Measurements from ENCODE around the gene CLRN1. TPM values are rescaled to one million over a fixed set of nuclear protein-coding genes. Genes with fewer than 3 reads are reported as not detected.

The CLRN1 gene
- total RNA-seq, 2 experiments from 2014 or later, result not detected

DNA sequence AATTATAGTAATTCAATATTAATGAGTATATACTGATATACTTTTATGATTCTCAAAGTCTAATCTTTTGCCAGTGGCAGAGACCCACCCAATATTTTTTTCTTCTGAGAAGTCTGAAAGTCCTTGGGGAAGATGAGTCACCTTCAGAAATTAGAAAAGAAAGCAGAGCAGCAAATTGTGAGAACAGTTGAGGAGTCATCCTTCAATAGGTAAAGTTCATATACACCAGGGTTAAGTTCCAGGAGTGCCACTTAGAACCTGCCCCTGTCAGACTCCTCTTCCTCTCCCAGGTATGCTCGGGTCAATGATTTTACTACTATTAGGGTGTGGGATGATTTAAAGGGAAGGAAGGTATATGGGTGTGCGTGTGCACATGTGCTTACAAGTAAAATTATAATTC, 7.1 kb downstream of the CLRN1 start:
- Mint-ChIP-seq H3K9me3 (ENCODE audit: low read depth) (no peaks in the 10 kb centered on the region), H3K4me3 (no peak overlapping the region), H3K36me3 (no peaks in the 10 kb centered on the region), H3K27ac (no peak overlapping the region), H3K27me3 (peaks cover 45% of the 10 kb centered on the region), H3K4me1 (no peaks in the 10 kb centered on the region)
- DNase-seq (no peak), ATAC-seq (no peak)
- CTCF ChIA-PET, result no interaction called here

GRCh38 chr3:150961949-150962348, 10.6 kb downstream of the CLRN1 start:
- no peaks in the 10 kb centered on the region for H3K4me1 Mint-ChIP-seq
- CTCF ChIA-PET, result no interaction called here
- ATAC-seq, result no peak

DNA sequence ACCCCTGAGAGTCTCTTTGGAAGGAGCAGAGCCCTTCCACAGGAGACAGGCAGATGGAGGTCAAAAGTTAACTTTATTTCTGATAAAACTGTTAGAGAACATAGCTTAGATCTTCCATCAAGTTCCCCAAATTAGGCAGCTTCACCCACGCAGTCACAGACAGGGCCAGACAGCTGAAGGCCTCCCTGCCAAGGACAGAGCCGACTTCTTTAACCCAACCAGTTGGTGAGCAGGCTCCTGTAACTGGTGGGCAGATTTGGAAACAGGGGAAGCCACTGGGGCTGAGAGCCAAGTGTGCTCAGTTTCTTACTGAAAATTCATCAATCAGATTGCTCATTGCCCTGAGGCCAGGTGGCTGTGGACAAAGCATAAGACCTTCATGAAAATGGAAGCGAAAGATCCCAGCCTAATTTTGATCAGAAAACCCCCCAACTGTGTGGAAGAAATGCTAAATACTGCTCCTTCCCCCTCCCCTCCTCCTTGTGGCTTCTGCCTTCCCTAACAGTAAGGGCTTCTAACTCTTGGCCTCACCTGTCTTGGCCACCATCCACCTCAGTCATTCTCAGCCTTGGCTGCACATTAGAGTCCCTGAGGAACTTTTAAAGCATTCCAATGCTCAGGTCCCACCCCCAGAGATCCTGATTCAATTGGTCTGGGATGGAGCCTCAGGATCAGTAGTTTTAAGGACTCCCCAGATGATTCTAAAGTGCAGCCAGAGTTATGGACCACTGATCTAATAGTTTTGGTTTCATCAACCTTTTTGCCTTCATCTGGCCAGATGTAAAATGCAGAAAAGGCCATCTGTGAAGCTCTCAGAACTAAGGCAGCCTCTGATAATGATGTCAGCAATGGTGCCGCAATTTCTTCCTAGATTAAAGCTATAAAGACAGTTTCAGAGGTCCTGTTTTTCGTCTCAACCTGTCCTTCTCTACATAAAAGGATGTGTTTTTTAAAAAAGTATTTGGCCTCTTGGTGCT, 11.5 kb downstream of the CLRN1 start:
- Mint-ChIP-seq H3K27ac (no peak overlapping the region), H3K36me3 (no peaks in the 10 kb centered on the region), H3K9me3 (ENCODE audit: low read depth) (no peaks in the 10 kb centered on the region), H3K4me3 (no peak overlapping the region), H3K4me1 (no peaks in the 10 kb centered on the region), H3K27me3 (peaks cover 48% of the 10 kb centered on the region)
- ATAC-seq, result no peak
- CTCF ChIA-PET, result interaction anchor here (1.3 kb wide), 1 partner anchor 9 kb away, joined by 3 read pairs; no protein-coding TSS in a partner anchor
- no peak for DNase-seq

More at GRCh38 chr3:150961949-150962348, 10.6 kb downstream of the CLRN1 start:
- Mint-ChIP-seq H3K27ac (no peak overlapping the region), H3K36me3 (no peaks in the 10 kb centered on the region), H3K9me3 (ENCODE audit: low read depth) (no peaks in the 10 kb centered on the region), H3K4me3 (no peak overlapping the region), H3K27me3 (peaks cover 45% of the 10 kb centered on the region)
- DNase-seq, result no peak

GRCh38 chr3:150958683-150959082, 13.8 kb downstream of the CLRN1 start:
- peaks cover 51% of the 10 kb centered on the region for H3K27me3 Mint-ChIP-seq
- DNase-seq, result no peak
- no peak for ATAC-seq
- CTCF ChIA-PET, result no interaction called here
- no peak overlapping the region for H3K27ac Mint-ChIP-seq
- H3K9me3 Mint-ChIP-seq (ENCODE audit: low read depth), result no peaks in the 10 kb centered on the region
- no peak overlapping the region for H3K4me3 Mint-ChIP-seq
- H3K4me1 Mint-ChIP-seq, result no peaks in the 10 kb centered on the region
- H3K36me3 Mint-ChIP-seq, result no peaks in the 10 kb centered on the region

DNA sequence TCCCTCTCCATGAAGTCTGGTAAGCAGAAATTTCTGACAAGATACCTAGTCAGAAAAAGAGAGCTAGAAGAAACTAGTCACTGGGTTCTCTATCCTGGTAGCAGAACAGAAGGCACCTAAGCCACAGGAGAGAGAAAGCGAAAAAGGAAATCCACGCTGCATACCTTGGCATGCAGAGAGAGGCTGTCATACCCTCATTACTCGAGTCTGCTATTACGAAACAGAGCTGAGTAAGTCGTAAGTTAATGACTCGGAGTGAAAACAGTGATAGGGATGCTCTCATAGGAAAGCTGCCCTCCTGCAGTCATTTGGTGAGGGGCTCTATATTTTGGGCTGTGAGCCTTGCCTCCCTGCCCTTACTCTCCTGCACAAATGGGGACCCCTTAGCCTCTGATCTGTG, 16.2 kb downstream of the CLRN1 start:
- H3K4me1 Mint-ChIP-seq, result no peaks in the 10 kb centered on the region
- no peak overlapping the region for H3K27ac Mint-ChIP-seq
- ATAC-seq (no peak), DNase-seq (no peak)
- H3K36me3 Mint-ChIP-seq, result no peaks in the 10 kb centered on the region
- CTCF ChIA-PET, result no interaction called here
- peaks cover 41% of the 10 kb centered on the region for H3K27me3 Mint-ChIP-seq
- H3K4me3 Mint-ChIP-seq, result no peak overlapping the region
- no peaks in the 10 kb centered on the region for H3K9me3 Mint-ChIP-seq (ENCODE audit: low read depth)

DNA sequence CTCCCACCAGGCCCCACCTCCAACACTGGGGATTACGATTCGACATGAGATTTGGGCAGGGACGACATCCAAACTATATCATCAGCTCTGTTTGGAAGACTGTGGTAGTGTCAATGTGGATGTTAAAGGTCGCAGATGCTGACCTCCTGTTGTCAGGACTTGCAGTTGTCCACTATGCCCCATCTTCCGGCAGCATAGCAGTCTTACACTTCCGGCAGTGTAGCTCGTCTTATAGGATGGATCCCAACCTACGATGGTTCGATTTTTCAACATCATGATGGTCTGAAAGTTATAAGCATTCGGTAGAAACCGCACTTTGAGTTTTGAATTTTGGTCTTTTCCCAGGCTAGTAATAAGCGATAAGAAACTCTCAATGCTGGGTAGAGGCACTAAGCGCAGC, 20.6 kb downstream of the CLRN1 start:
- CTCF ChIA-PET, result no interaction called here
- Mint-ChIP-seq H3K27ac (no peak overlapping the region), H3K9me3 (ENCODE audit: low read depth) (no peaks in the 10 kb centered on the region), H3K27me3 (peaks cover 44% of the 10 kb centered on the region), H3K4me3 (no peak overlapping the region), H3K4me1 (no peaks in the 10 kb centered on the region), H3K36me3 (no peaks in the 10 kb centered on the region)
- ATAC-seq (no peak), DNase-seq (no peak)

GRCh38 chr3:150945226-150946032, 27.1 kb downstream of the CLRN1 start:
- no peaks in the 10 kb centered on the region for H3K4me1 Mint-ChIP-seq
- DNase-seq, result no peak
- no peaks in the 10 kb centered on the region for H3K36me3 Mint-ChIP-seq
- CTCF ChIA-PET, result no interaction called here
- peaks cover 30% of the 10 kb centered on the region for H3K27me3 Mint-ChIP-seq
- H3K9me3 Mint-ChIP-seq (ENCODE audit: low read depth), result no peaks in the 10 kb centered on the region
- no peak overlapping the region for H3K27ac Mint-ChIP-seq
- no peak for ATAC-seq
- no peak overlapping the region for H3K4me3 Mint-ChIP-seq

GRCh38 chr3:150942221-150942620, 30.3 kb downstream of the CLRN1 start:
- no peak overlapping the region for H3K4me3 Mint-ChIP-seq
- CTCF ChIA-PET, result no interaction called here
- no peaks in the 10 kb centered on the region for H3K4me1 Mint-ChIP-seq
- H3K36me3 Mint-ChIP-seq, result no peaks in the 10 kb centered on the region
- H3K27ac Mint-ChIP-seq, result no peak overlapping the region
- H3K27me3 Mint-ChIP-seq, result peaks cover 22% of the 10 kb centered on the region
- no peaks in the 10 kb centered on the region for H3K9me3 Mint-ChIP-seq (ENCODE audit: low read depth)
- ATAC-seq (no peak), DNase-seq (no peak)

GRCh38 chr3:150936693-150937092, 35.8 kb downstream of the CLRN1 start:
- Mint-ChIP-seq H3K4me3 (no peak overlapping the region), H3K4me1 (peaks cover 9% of the 10 kb centered on the region), H3K27me3 (peaks cover 27% of the 10 kb centered on the region), H3K36me3 (no peaks in the 10 kb centered on the region), H3K27ac (no peak overlapping the region), H3K9me3 (ENCODE audit: low read depth) (no peaks in the 10 kb centered on the region)
- ATAC-seq, result no peak
- no peak for DNase-seq
- CTCF ChIA-PET, result interaction anchor here (1.0 kb wide), 1 partner anchor 217 kb away, joined by 3 read pairs; no protein-coding TSS in a partner anchor

- DNase-seq, result no peak
- no peak overlapping the region for H3K27ac Mint-ChIP-seq
- H3K4me3 Mint-ChIP-seq, result no peak overlapping the region
- peaks cover 31% of the 10 kb centered on the region for H3K27me3 Mint-ChIP-seq
- H3K9me3 Mint-ChIP-seq (ENCODE audit: low read depth), result no peaks in the 10 kb centered on the region
- peak; percentile 42 for ATAC-seq
- H3K36me3 Mint-ChIP-seq, result no peaks in the 10 kb centered on the region
- peaks cover 9% of the 10 kb centered on the region for H3K4me1 Mint-ChIP-seq
- CTCF ChIA-PET, result no interaction called here
Observed at GRCh38 chr3:150933473-150933995, 39.0 kb downstream of the CLRN1 start.

DNA sequence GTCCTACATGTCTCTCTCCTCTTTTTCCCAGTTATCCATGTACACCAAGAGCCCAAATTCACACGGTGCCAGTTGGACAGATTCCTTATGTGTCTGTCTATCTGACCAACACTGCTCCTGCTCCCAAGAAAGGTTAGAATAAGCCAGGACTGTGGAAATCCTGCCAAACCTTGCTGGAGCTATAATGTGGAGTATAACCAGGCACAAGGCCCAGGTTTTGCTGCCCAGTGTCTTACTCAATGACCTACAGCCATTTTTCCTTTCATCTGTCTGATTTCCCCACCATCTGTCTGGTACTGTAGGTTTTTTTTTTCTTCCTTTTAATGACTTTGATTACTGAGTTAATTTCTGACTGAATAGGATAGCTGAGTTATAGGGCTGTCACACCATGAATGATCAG, 40.8 kb downstream of the CLRN1 start:
- H3K27me3 Mint-ChIP-seq, result peaks cover 34% of the 10 kb centered on the region
- H3K4me3 Mint-ChIP-seq, result no peak overlapping the region
- H3K9me3 Mint-ChIP-seq (ENCODE audit: low read depth), result no peaks in the 10 kb centered on the region
- peaks cover 9% of the 10 kb centered on the region for H3K4me1 Mint-ChIP-seq
- ATAC-seq (no peak), DNase-seq (no peak)
- H3K27ac Mint-ChIP-seq, result no peak overlapping the region
- CTCF ChIA-PET, result no interaction called here
- H3K36me3 Mint-ChIP-seq, result no peaks in the 10 kb centered on the region

DNA sequence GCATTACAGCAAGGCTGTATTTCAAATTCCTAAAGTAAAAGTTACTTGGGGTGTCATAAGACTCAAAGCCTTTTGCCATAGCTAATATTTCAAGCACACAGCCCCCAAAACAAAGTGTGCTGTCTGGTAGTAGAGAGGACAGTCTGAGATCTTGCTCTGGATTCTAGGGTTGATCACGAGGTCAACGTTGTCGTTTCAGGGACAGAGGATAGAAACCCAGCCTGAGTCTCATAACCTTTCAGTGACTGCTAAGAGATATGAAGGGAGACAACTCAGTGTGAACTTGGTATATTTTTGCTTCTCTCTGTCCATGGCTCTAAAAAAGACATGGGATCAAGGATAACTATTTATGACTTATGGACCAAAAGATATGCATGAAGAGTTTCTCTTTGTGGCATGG, 41.7 kb downstream of the CLRN1 start:
- Mint-ChIP-seq H3K36me3 (no peaks in the 10 kb centered on the region), H3K27ac (no peak overlapping the region), H3K27me3 (peaks cover 34% of the 10 kb centered on the region), H3K9me3 (ENCODE audit: low read depth) (no peaks in the 10 kb centered on the region), H3K4me1 (peaks cover 11% of the 10 kb centered on the region), H3K4me3 (no peak overlapping the region)
- CTCF ChIA-PET, result no interaction called here
- no peak for ATAC-seq
- no peak for DNase-seq

DNA sequence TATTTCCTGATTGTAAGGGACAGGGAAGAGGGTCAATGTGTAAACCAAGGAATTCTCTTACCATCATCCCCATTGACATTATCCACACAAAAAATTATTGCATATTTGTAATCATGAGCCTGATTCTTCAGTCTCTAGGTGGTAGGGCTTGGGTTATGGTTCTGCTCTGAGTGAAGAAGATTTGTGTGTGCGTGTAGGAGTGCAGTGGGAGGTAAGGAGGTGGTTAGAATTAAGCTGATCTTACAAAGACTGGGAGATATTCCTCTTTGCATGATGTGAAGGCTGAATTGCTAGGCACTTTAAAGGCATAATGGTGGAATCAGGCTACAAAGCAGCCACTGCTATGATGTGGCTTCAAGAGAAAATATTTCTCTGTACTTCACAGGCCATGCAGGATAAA, 44.3 kb downstream of the CLRN1 start:
- CTCF ChIA-PET, result no interaction called here

More for the DNA sequence above, 44.3 kb downstream of the CLRN1 start:
- H3K9me3 Mint-ChIP-seq (ENCODE audit: low read depth), result no peaks in the 10 kb centered on the region
- no peak for ATAC-seq
- H3K27ac Mint-ChIP-seq, result no peak overlapping the region
- no peak overlapping the region for H3K4me3 Mint-ChIP-seq
- peaks cover 41% of the 10 kb centered on the region for H3K27me3 Mint-ChIP-seq
- H3K4me1 Mint-ChIP-seq, result peaks cover 6% of the 10 kb centered on the region
- H3K36me3 Mint-ChIP-seq, result no peaks in the 10 kb centered on the region
- DNase-seq, result no peak

Measured in activated CD8-positive, alpha-beta memory T cell treated with anti-CD3 and anti-CD28 coated beads, Interleukin-2, amount 10 ng/mL, durations not matched to agents 7 days and 5 days (primary cell).